Lower lobe of right lung (tissue), 2 donors: ENCODE measurements around the gene IFITM10. TPM values are rescaled to one million over a fixed set of nuclear protein-coding genes. Genes with fewer than 3 reads are reported as not detected.

Experiments used
- ATAC-seq, 2 donors: fragments of 200-7000 bp; cut with Tn5 transposase; one replicate each; pipeline ENCODE4 v1.9.1; 2020 to 2022; ENCODE audit warnings: mild to moderate bottlenecking in 2 of 2, moderate library complexity in 2 of 2
- DNase-seq: peaks from one replicate; pipeline ENCODE4 v3.0.0-alpha.2; 2020
- H3K27ac ChIP-seq: fragments of 200-600 bp; one replicate; pipeline ENCODE4 v1.8.0; 2022
- H3K27me3 ChIP-seq: fragments of 200-600 bp; one replicate; pipeline ENCODE4 v1.8.0; 2022; ENCODE audit warnings: low read depth
- H3K36me3 ChIP-seq: fragments of 200-600 bp; one replicate; pipeline ENCODE4 v1.8.0; 2022; ENCODE audit warnings: mild to moderate bottlenecking
- H3K4me1 ChIP-seq: fragments of 200-600 bp; one replicate; pipeline ENCODE4 v1.8.0; 2022
- H3K4me3 ChIP-seq: fragments of 200-600 bp; one replicate; pipeline ENCODE4 v1.8.0; 2022; ENCODE audit warnings: mild to moderate bottlenecking
- H3K9me3 ChIP-seq: fragments of 200-600 bp; one replicate; pipeline ENCODE4 v1.8.0; 2022
- CTCF ChIP-seq: fragments of 200-600 bp; IDR thresholded peaks from one replicate; pipeline ENCODE4 v1.8.0; 2022; ENCODE audit warnings: antibody characterized with exemption, mild to moderate bottlenecking
- intact Hi-C: fragments of 100-400 bp; cut with DNase I; formaldehyde crosslinking; loops from one replicate; pipeline ENCODE4 v1.11.0; 2022
- total RNA-seq: library from RNA; stranded (reverse); fragmentation: NEBNext Ultra II Directional; extraction: Animal tissue kit (Norgen Biotek cat#: 25700); gene quantifications from one replicate; pipeline ENCODE4 v1.2.1, GENCODE V29; 2021
- donor health status: DM: no; HTN: yes; CAD: no; lungs with severe emphysema.

IFITM10 gene
- total RNA-seq, 1 donor from 2014 or later = 9.2 TPM

- no peaks in the 10 kb centered on the region for H3K4me1 ChIP-seq
- DNase-seq = no peak
Measured at GRCh38 chr11:1703146-1703545, 47.2 kb downstream of the IFITM10 start.

GRCh38 chr11:1702506-1702905 is 47.9 kb downstream of the IFITM10 start:
- no peaks in the 10 kb centered on the region for H3K4me1 ChIP-seq
- intact Hi-C loops = no loop called here
- H3K27me3 ChIP-seq = peaks cover 8% of the 10 kb centered on the region
- DNase-seq = no peak
- TF ChIP-seq CTCF = no peak
- no peaks in the 10 kb centered on the region for H3K9me3 ChIP-seq
- no peak overlapping the region for H3K27ac ChIP-seq
- no peak for ATAC-seq
- no peak overlapping the region for H3K4me3 ChIP-seq
- no peaks in the 10 kb centered on the region for H3K36me3 ChIP-seq

More at GRCh38 chr11:1703146-1703545, 47.2 kb downstream of the IFITM10 start:
- Histone ChIP-seq H3K4me3 (no peak overlapping the region), H3K27ac (no peak overlapping the region), H3K9me3 (no peaks in the 10 kb centered on the region), H3K36me3 (no peaks in the 10 kb centered on the region), H3K27me3 (peaks cover 8% of the 10 kb centered on the region)
- no peak for ATAC-seq
- intact Hi-C loops = no loop called here
- TF ChIP-seq CTCF = no peak

- peaks cover 10% of the 10 kb centered on the region for H3K27me3 ChIP-seq
- intact Hi-C loops = no loop called here
- ATAC-seq (no peak), DNase-seq (no peak)
- H3K9me3 ChIP-seq = no peaks in the 10 kb centered on the region
- H3K4me1 ChIP-seq = no peaks in the 10 kb centered on the region
- H3K36me3 ChIP-seq = no peaks in the 10 kb centered on the region
- TF ChIP-seq CTCF = no peak
- no peak overlapping the region for H3K4me3 ChIP-seq
- H3K27ac ChIP-seq = no peak overlapping the region
Measured at GRCh38 chr11:1701091-1701807, 49.1 kb downstream of the IFITM10 start.

- intact Hi-C loops = no loop called here
- ATAC-seq (no peak), DNase-seq (no peak)
- H3K4me1 ChIP-seq = no peaks in the 10 kb centered on the region
- H3K4me3 ChIP-seq = no peak overlapping the region
- no peaks in the 10 kb centered on the region for H3K9me3 ChIP-seq
- H3K27ac ChIP-seq = no peak overlapping the region
- H3K27me3 ChIP-seq = peaks cover 10% of the 10 kb centered on the region
- no peaks in the 10 kb centered on the region for H3K36me3 ChIP-seq
- TF ChIP-seq CTCF = no peak
Measured at GRCh38 chr11:1699771-1700170, 50.6 kb downstream of the IFITM10 start.

- Histone ChIP-seq H3K27ac (no peak within 1 kb of the TSS), H3K4me1 (peaks cover 15% of the 10 kb centered on the region), H3K9me3 (no peaks in the 10 kb centered on the region), H3K36me3 (no peaks in the 10 kb centered on the region), H3K27me3 (peaks cover 13% of the 10 kb centered on the region), H3K4me3 (no peak within 1 kb of the TSS)
- DNase-seq (peak; percentile 12), ATAC-seq (no peak)
- intact Hi-C loops = no loop called here
- TF ChIP-seq CTCF = no peak
Measured at GRCh38 chr11:1696608-1697570, 53.5 kb downstream of the IFITM10 start, which contains the start of gene KRTAP5-6. TSS of gene KRTAP5-6 (plus strand) at chr11:1697195. CDS start at chr11:1697246, 51 bp downstream.
